ENCODE data around the gene MYH7. TPM values are rescaled to one million over a fixed set of nuclear protein-coding genes. Genes with fewer than 3 reads are reported as not detected.

MYH7 gene
- polyA plus RNA-seq, 1 of the 3 experiments (the other 2 are of a cell fraction) = not detected

GRCh38 chr14:23370221-23370620 lies 65.2 kb downstream of the MYH7 start:
- Histone ChIP-seq H3K4me3 (ENCODE audit: low read depth in 2 of 2, low read length in 1 of 2) (no peak overlapping the region), H2AFZ (ENCODE audit: low read depth) (no peak overlapping the region), H3K4me2 (no peak overlapping the region), H3K36me3 (replicated peaks in 1 of 2; ENCODE audit: control insufficient read depth in 1 of 2, insufficient read depth in 2 of 2, low read length in 1 of 2) (no peaks in the 10 kb centered on the region), H3K27ac (ENCODE audit: low read depth in 2 of 2, low read length in 1 of 2) (no peak overlapping the region), H3K9me3 (no peaks in the 10 kb centered on the region), H3K9ac (no peak overlapping the region), H3K27me3 (ENCODE audit: insufficient read depth) (peaks cover 10% of the 10 kb centered on the region; the same call in 1 of the 2 replicates), H3F3A (replicated peaks; ENCODE audit: insufficient read depth) (no peaks in the 10 kb centered on the region), H3K9me2 (no peaks in the 10 kb centered on the region), H4K20me1 (ENCODE audit: insufficient read depth) (no peaks in the 10 kb centered on the region), H3K4me1 (ENCODE audit: control insufficient read depth in 1 of 2, insufficient read depth in 2 of 2, low read depth in 1 of 2, low read length in 1 of 2) (peaks cover 0 to 8% of the 10 kb centered on the region in 2 experiments; a peak in 1 of 4 replicates), H3K79me2 (ENCODE audit: insufficient read depth) (no peaks in the 10 kb centered on the region)
- WGBS (ENCODE audit: low lambda C conversion rate) = 9% methylated on average over 1 of the region's 1 CpG
- TF ChIP-seq GATA2 (CRISPR knock-in tag; IDR thresholded peaks at IDR 0.05) (no peak), YY1 (IDR thresholded peaks at IDR 0.05; ENCODE audit: low read depth) (no peak), ZBTB33 (IDR thresholded peaks at IDR 0.05; ENCODE audit: borderline replicate concordance, low read depth) (no peak), SIN3A (IDR thresholded peaks at IDR 0.05; ENCODE audit: borderline replicate concordance, low read depth, low read length) (no peak), JUND (IDR thresholded peaks at IDR 0.05) (no peak), FOSL2 (IDR thresholded peaks at IDR 0.05; ENCODE audit: borderline replicate concordance, low read depth) (no peak), TEAD4 (IDR thresholded peaks at IDR 0.05; ENCODE audit: borderline replicate concordance, insufficient read depth) (no peak), NFIC (IDR thresholded peaks at IDR 0.05; ENCODE audit: borderline replicate concordance) (no peak), USF1 (IDR thresholded peaks at IDR 0.05; ENCODE audit: borderline replicate concordance, low read depth) (no peak), TAF1 (IDR thresholded peaks at IDR 0.05; ENCODE audit: borderline replicate concordance, low read depth, low read length) (no peak), CTCF (IDR thresholded peaks at IDR 0.05) (no peak), USF2 (IDR thresholded peaks at IDR 0.05; ENCODE audit: borderline replicate concordance, low read depth, low read length) (no peak)
- POLR2A ChIA-PET = no interaction called here
- no peak for DNase-seq
- CTCF ChIA-PET = interaction anchor here (1.7 to 6.6 kb wide), 3 partner anchors 10 to 190 kb away, joined by 6 to 46 read pairs (median 8); no protein-coding TSS in a partner anchor
